K562 (cell line): ENCODE results near the gene SYNRG. TPM values are rescaled to one million over a fixed set of nuclear protein-coding genes. Genes with fewer than 3 reads are reported as not detected.

Experiments used
- CBX8 ChIP-seq: fragments of 200-600 bp; sonication (generic); IDR thresholded peaks from 2 replicates; pipeline ENCODE4 v1.6.1; 2012; ENCODE audit warnings: borderline replicate concordance, mixed run types, low read depth, mild to moderate bottlenecking, moderate library complexity, mixed read lengths, low read length, control low read depth, inconsistent platforms; ENCODE audit not compliant: poor library complexity, severe bottlenecking; ENCODE audit errors: extremely low read depth
- CSDE1 ChIP-seq, 2 experiments: fragments of 450-650 bp; IDR thresholded peaks; 2 replicates each; pipeline ENCODE4 v1.6.1; 2016; ENCODE audit warnings: mild to moderate bottlenecking in 1 of 2
- HINFP ChIP-seq: fragments of 450-650 bp; conservative IDR thresholded peaks from 2 replicates; pipeline ENCODE4 v1.6.1; 2016; ENCODE audit warnings: missing genetic modification characterization, low read depth, mild to moderate bottlenecking, control low read depth, missing compliant biosample characterization
- MAFG ChIP-seq: fragments of 450-650 bp; conservative IDR thresholded peaks from 2 replicates; pipeline ENCODE4 v1.6.1; 2016; ENCODE audit warnings: missing genetic modification characterization, missing compliant biosample characterization
- NFE2 ChIP-seq: IDR thresholded peaks from 2 replicates; pipeline ENCODE4 v1.6.1; 2014; ENCODE audit warnings: antibody characterized with exemption, low read depth
- PCBP1 ChIP-seq: fragments of 200-400 bp; formaldehyde crosslinking; IDR thresholded peaks from 2 replicates; pipeline ENCODE4 v1.6.1; 2018; ENCODE audit warnings: mild to moderate bottlenecking, low read depth, low read length; ENCODE audit not compliant: poor library complexity, severe bottlenecking
- RFX5 ChIP-seq: IDR thresholded peaks from 2 replicates; pipeline ENCODE4 v1.6.1; 2011; ENCODE audit warnings: low read depth, mild to moderate bottlenecking, improper control_type of control experiment, low read length
- SIN3B ChIP-seq: fragments of 450-650 bp; IDR thresholded peaks from 2 replicates; pipeline ENCODE4 v1.6.1; 2017; ENCODE audit warnings: low read depth, mild to moderate bottlenecking, moderate library complexity
- SIRT6 ChIP-seq: IDR thresholded peaks from one replicate; pipeline ENCODE4 v1.6.1; 2012; ENCODE audit warnings: low read depth, mild to moderate bottlenecking, control low read depth, inconsistent platforms, low read length, moderate library complexity
- TFAP4 ChIP-seq: sonication (generic); formaldehyde crosslinking; IDR thresholded peaks from 2 replicates; pipeline ENCODE4 v1.8.0; 2022; ENCODE audit warnings: missing genetic modification reagents, mild to moderate bottlenecking, moderate library complexity, borderline replicate concordance
- TRIM28 ChIP-seq: fragments of 450-650 bp; IDR thresholded peaks from 2 replicates; pipeline ENCODE4 v1.6.1; 2017
- ZNF347 ChIP-seq: fragments of 450-650 bp; formaldehyde crosslinking; IDR thresholded peaks from 2 replicates; pipeline ENCODE4 v1.4.0; 2020; ENCODE audit warnings: low read depth, mild to moderate bottlenecking, moderate library complexity
- ZSCAN32 ChIP-seq: fragments of 450-650 bp; formaldehyde crosslinking; IDR thresholded peaks from 2 replicates; pipeline ENCODE4 v1.4.0; 2020; ENCODE audit warnings: mild to moderate bottlenecking, moderate library complexity
- polyA plus RNA-seq, 8 experiments: library from polyadenylated mRNA; depleted of rRNA in 4 of 8; stranded (reverse) in 5 of 8; unstranded in 3 of 8; fragments of >200 nt; fragmentation: Nextera tagmentation in 2 of 8; fragmentation: Illumina TruSeq in 1 of 8; extraction: Ambion mirVana in 2 of 8; extraction: Trizol in 1 of 8; gene quantifications; 2 replicates each; pipeline versions ENCODE4 v1.2.1 to v1.2.3, GENCODE V29; 2011 to 2014; ENCODE audit warnings: inconsistent platforms in 1 of 8, missing spikeins in 1 of 8
- total RNA-seq, 7 experiments: library from RNA; depleted of rRNA in 6 of 7; stranded (reverse); fragments of >200 nt in 6 of 7; fragmentation: Illumina TruSeq in 2 of 7; extraction: Trizol in 2 of 7; gene quantifications; 2 replicates each; pipeline versions ENCODE4 v1.2.1 to v1.2.3, GENCODE V29; 2011 to 2021; ENCODE audit warnings: low replicate concordance in 1 of 7
- TF ChIP-seq, protein P1 (sequence below): fragments of 450-650 bp; IDR thresholded peaks from 2 replicates; pipeline ENCODE4 v1.6.1; 2016; ENCODE audit warnings: mild to moderate bottlenecking

Gene SYNRG
- total and polyA plus RNA-seq, 9 of the 15 experiments (the other 6 are each of a cell fraction or from before 2014, with no cell fraction given) = 2.9 to 28.2 (median 15.1) TPM

DNA sequence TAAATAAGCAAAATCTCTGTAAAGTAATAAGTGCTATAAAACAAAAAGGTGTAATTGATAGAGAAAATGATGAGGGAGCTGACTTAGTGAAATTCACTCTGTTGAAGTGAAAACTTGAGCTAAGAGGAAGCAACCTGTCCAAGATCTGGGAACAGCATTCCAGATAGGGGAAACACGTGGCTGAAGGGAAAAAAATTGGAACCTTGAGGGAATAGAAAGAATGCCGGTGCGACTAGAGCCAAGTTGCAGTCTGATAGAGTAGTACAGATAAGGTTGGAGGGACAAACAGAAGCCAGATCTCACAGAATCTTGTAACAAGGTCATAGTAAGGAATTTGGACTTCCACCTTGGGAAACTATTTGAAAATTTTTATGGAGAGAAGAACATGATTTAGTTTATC lies 34.7 kb upstream of the SYNRG start (continued):
- no peak for TF ChIP-seq ZSCAN32 (CRISPR knock-in tag)
- 0 out of 4 replicates have a peak, but pooled peaks of 1 of the 2 experiments have one; percentile 45 for TF ChIP-seq CSDE1 (IDR thresholded peaks at IDR 0.05)
- 0 out of 2 replicates have a peak, but pooled peaks have one; percentile 8 for TF ChIP-seq TRIM28
- TF ChIP-seq MAFG (tag) = no peak
- TF ChIP-seq CBX8 = peak; percentile 30
- no peak for TF ChIP-seq TFAP4 (CRISPR knock-in tag)
- no peak for TF ChIP-seq ZNF347 (CRISPR knock-in tag)
- no peak for TF ChIP-seq NFE2
- TF ChIP-seq, protein P1, sequence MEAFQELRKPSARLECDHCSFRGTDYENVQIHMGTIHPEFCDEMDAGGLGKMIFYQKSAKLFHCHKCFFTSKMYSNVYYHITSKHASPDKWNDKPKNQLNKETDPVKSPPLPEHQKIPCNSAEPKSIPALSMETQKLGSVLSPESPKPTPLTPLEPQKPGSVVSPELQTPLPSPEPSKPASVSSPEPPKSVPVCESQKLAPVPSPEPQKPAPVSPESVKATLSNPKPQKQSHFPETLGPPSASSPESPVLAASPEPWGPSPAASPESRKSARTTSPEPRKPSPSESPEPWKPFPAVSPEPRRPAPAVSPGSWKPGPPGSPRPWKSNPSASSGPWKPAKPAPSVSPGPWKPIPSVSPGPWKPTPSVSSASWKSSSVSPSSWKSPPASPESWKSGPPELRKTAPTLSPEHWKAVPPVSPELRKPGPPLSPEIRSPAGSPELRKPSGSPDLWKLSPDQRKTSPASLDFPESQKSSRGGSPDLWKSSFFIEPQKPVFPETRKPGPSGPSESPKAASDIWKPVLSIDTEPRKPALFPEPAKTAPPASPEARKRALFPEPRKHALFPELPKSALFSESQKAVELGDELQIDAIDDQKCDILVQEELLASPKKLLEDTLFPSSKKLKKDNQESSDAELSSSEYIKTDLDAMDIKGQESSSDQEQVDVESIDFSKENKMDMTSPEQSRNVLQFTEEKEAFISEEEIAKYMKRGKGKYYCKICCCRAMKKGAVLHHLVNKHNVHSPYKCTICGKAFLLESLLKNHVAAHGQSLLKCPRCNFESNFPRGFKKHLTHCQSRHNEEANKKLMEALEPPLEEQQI = no peak
- no peak for TF ChIP-seq SIRT6
- no peak for TF ChIP-seq PCBP1
- no peak for TF ChIP-seq RFX5
- TF ChIP-seq HINFP (tag) = no peak
- TF ChIP-seq SIN3B = no peak
